Loucy (cell line): Measurements from ENCODE around the gene HTR5A.

ENCODE experiments used
- EZH2phosphoT487 ChIP-seq: fragments of 200-600 bp; IDR thresholded peaks from 2 replicates; pipeline ENCODE4 v1.6.1; 2018; ENCODE audit warnings: antibody characterized with exemption, mild to moderate bottlenecking, moderate library complexity, borderline replicate concordance
- TF ChIP-seq, protein P1 (sequence below): fragments of 200-600 bp; sonication (generic); conservative IDR thresholded peaks from 2 replicates; pipeline ENCODE4 v1.5.1; 2014; ENCODE audit warnings: mild to moderate bottlenecking, antibody characterized with exemption, low read length

DNA sequence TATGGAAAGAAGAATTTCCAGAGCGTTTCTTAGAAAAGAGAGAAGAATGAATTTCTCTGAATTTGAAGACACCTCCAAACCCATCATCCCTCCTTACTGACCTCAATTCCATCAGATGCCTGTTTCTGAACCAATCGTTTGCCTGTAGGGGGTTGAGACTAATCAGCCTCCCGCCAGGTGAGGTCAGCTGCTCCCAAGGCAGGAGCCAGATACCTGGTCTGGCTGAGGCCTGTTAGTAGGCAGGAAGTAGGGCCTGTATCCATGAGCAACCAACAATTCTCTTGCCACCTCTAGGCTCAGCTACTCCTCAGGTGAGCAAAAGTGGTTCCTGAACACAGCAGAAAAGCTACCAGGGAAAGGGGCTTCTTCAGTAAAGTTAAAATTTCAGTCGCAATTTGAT, 50.3 kb downstream of the HTR5A start:
- TF ChIP-seq, protein P1, sequence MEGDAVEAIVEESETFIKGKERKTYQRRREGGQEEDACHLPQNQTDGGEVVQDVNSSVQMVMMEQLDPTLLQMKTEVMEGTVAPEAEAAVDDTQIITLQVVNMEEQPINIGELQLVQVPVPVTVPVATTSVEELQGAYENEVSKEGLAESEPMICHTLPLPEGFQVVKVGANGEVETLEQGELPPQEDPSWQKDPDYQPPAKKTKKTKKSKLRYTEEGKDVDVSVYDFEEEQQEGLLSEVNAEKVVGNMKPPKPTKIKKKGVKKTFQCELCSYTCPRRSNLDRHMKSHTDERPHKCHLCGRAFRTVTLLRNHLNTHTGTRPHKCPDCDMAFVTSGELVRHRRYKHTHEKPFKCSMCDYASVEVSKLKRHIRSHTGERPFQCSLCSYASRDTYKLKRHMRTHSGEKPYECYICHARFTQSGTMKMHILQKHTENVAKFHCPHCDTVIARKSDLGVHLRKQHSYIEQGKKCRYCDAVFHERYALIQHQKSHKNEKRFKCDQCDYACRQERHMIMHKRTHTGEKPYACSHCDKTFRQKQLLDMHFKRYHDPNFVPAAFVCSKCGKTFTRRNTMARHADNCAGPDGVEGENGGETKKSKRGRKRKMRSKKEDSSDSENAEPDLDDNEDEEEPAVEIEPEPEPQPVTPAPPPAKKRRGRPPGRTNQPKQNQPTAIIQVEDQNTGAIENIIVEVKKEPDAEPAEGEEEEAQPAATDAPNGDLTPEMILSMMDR: no peak
- no peak for TF ChIP-seq EZH2phosphoT487
